HEK293T (cell line): Measurements from ENCODE around the gene NADK.

Source experiments
- BHLHE40 ChIP-seq: fragments of 450-650 bp; IDR thresholded peaks from 2 replicates; pipeline ENCODE4 v1.6.1; 2016; ENCODE audit warnings: mild to moderate bottlenecking, moderate library complexity, borderline replicate concordance
- CTBP1 ChIP-seq: fragments of 450-650 bp; IDR thresholded peaks from 2 replicates; pipeline ENCODE4 v1.6.1; 2016; ENCODE audit warnings: borderline replicate concordance
- ELF4 ChIP-seq: fragments of 450-650 bp; IDR thresholded peaks from 2 replicates; pipeline ENCODE4 v1.6.1; 2017; ENCODE audit warnings: antibody characterized with exemption
- FOXA1 ChIP-seq: fragments of 450-650 bp; IDR thresholded peaks from 2 replicates; pipeline ENCODE4 v1.6.1; 2016; ENCODE audit warnings: mild to moderate bottlenecking
- FOXK2 ChIP-seq: fragments of 450-650 bp; IDR thresholded peaks from 2 replicates; pipeline ENCODE4 v1.6.1; 2016; ENCODE audit warnings: mild to moderate bottlenecking
- FOXM1 ChIP-seq: fragments of 450-650 bp; IDR thresholded peaks from 2 replicates; pipeline ENCODE4 v1.6.1; 2017; ENCODE audit warnings: mild to moderate bottlenecking, borderline replicate concordance
- HDGF ChIP-seq: fragments of 450-650 bp; IDR thresholded peaks from 2 replicates; pipeline ENCODE4 v1.6.1; 2017; ENCODE audit warnings: antibody characterized with exemption, borderline replicate concordance
- L3MBTL2 ChIP-seq: fragments of 450-650 bp; conservative IDR thresholded peaks from 2 replicates; pipeline ENCODE4 v1.6.1; 2016; ENCODE audit warnings: mild to moderate bottlenecking
- NFRKB ChIP-seq: fragments of 450-650 bp; IDR thresholded peaks from 2 replicates; pipeline ENCODE4 v1.6.1; 2016; ENCODE audit warnings: mild to moderate bottlenecking, moderate library complexity
- SUZ12 ChIP-seq: fragments of 450-650 bp; IDR thresholded peaks from 2 replicates; pipeline ENCODE4 v1.6.1; 2016; ENCODE audit warnings: mild to moderate bottlenecking

GRCh38 chr1:1817221-1817620, 39.0 kb upstream of the NADK start:
- TF ChIP-seq NFRKB = no peak
- TF ChIP-seq BHLHE40 = no peak
- TF ChIP-seq L3MBTL2 = no peak
- TF ChIP-seq ELF4 = no peak
- TF ChIP-seq SUZ12 = no peak
- no peak for TF ChIP-seq HDGF
- no peak for TF ChIP-seq FOXA1
- TF ChIP-seq FOXM1 = no peak
- no peak for TF ChIP-seq CTBP1
- TF ChIP-seq FOXK2 = no peak
